GM12801 (cell line): ENCODE results near the gene SDE2.

ENCODE experiments used
- CTCF ChIP-seq: IDR thresholded peaks from one replicate; pipeline ENCODE4 v1.5.1; 2011; ENCODE audit warnings: control low read depth; ENCODE audit not compliant: insufficient read length; ENCODE audit errors: extremely low read depth

Gene SDE2

GRCh38 chr1:225941187-225941941 is 57.8 kb downstream of the SDE2 start, which contains the start of gene LEFTY2:
LEFTY2 (minus strand) TSS chr1:225941220; CDS start chr1:225941140, 80 bp downstream.
- TF ChIP-seq CTCF: no peak

GRCh38 chr1:225940385-225941151 is 58.6 kb downstream of the SDE2 start:
- no peak for TF ChIP-seq CTCF

- TF ChIP-seq CTCF: no peak
Measured at GRCh38 chr1:225937048-225937968, 61.8 kb downstream of the SDE2 start.

- no peak for TF ChIP-seq CTCF
Measured at GRCh38 chr1:225936523-225936922, 62.6 kb downstream of the SDE2 start.

GRCh38 chr1:225934711-225935110 is 64.4 kb downstream of the SDE2 start:
- TF ChIP-seq CTCF: no peak

GRCh38 chr1:225933072-225933471 is 66.1 kb downstream of the SDE2 start:
- TF ChIP-seq CTCF: no peak
